HepG2 (cell line): ENCODE data around the gene KRT81. TPM values are rescaled to one million over a fixed set of nuclear protein-coding genes. Genes with fewer than 3 reads are reported as not detected.

Experiments
- ATAC-seq: fragments of 200-7000 bp; cut with Tn5 transposase; 3 replicates; pipeline ENCODE4 v1.9.1; 2020; ENCODE audit warnings: mild to moderate bottlenecking, moderate library complexity
- BruUV-seq: library from RNA; stranded (reverse); fragments of 400-500 nt; replicated peaks from 2 replicates; lab custom pipeline; 2021; lab: Mats Ljungman, UMichigan
- CTCF ChIA-PET: fragments of 300-600 bp; formaldehyde crosslinking; extraction: SDS; loops from one replicate; lab custom pipeline; 2021; ENCODE audit warnings: low total read pairs, inconsistent platforms, low intra/inter-chr PET ratio; lab: Yijun Ruan, JAX
- POLR2A ChIA-PET: fragments of 350-600 bp; sonication (Branson Sonifier 250); formaldehyde crosslinking; loops from one replicate; lab custom pipeline; 2020; ENCODE audit warnings: antibody characterized with exemption, inconsistent platforms; lab: Yijun Ruan, JAX
- DNase-seq: peaks from one replicate; pipeline ENCODE4 v3.0.0-alpha.2; 2015; ENCODE audit warnings: low spot score
- FAIRE-seq: peaks from 3 replicates; lab custom pipeline; 2011; peaks lifted over from hg19 to GRCh38; lab: Jason Lieb, UNC
- H2AFZ ChIP-seq: one replicate; pipeline ENCODE4 v1.6.1; 2011; ENCODE audit warnings: low read length, inconsistent platforms
- H3K27ac ChIP-seq: fragments of 300-600 bp; 3 replicates; pipeline ENCODE4 v1.8.0; 2011; ENCODE audit warnings: mixed run types, mild to moderate bottlenecking, mixed read lengths, low read length, inconsistent platforms; ENCODE audit not compliant: insufficient read depth; ENCODE audit errors: extremely low read length
- H3K27me3 ChIP-seq, 2 experiments: fragments of 200-600 bp in 1 of 2; 2 replicates in 1 of 2; 3 replicates in 1 of 2; pipeline versions ENCODE4 v1.6.0 to v1.8.0; 2011; ENCODE audit warnings: low read length in 2 of 2, mild to moderate bottlenecking in 2 of 2, moderate library complexity in 2 of 2, inconsistent platforms in 1 of 2; ENCODE audit not compliant: insufficient read depth in 2 of 2, control insufficient read depth in 1 of 2
- H3K36me3 ChIP-seq, 2 experiments: fragments of 200-600 bp in 1 of 2; replicated peaks in 1 of 2; 2 replicates in 1 of 2; 3 replicates in 1 of 2; pipeline versions ENCODE4 v1.5.1 to v1.8.0; 2011; ENCODE audit warnings: low read length in 2 of 2, inconsistent platforms in 1 of 2; ENCODE audit not compliant: insufficient read depth in 2 of 2, control insufficient read depth in 1 of 2
- H3K4me1 ChIP-seq: 2 replicates; pipeline ENCODE4 v1.5.1; 2012; ENCODE audit warnings: low read length, inconsistent platforms; ENCODE audit not compliant: insufficient read depth
- H3K4me2 ChIP-seq: 2 replicates; pipeline ENCODE4 v1.6.0; 2011; ENCODE audit warnings: low read depth, low read length, inconsistent platforms
- H3K4me3 ChIP-seq, 3 experiments: fragments of 200-600 bp in 1 of 3; sonication (generic), shearing (Covaris generic) in 1 of 3; replicated peaks in 1 of 3; 2 replicates each; pipeline ENCODE4 v1.5.1; 2011 to 2016; ENCODE audit warnings: low read length in 3 of 3, inconsistent platforms in 2 of 3, low read depth in 2 of 3, mild to moderate bottlenecking in 2 of 3, control low read depth in 1 of 3, mixed read lengths in 1 of 3; ENCODE audit not compliant: insufficient read depth in 1 of 3
- H3K79me2 ChIP-seq: one replicate; pipeline ENCODE4 v1.6.1; 2011; ENCODE audit warnings: low read length, inconsistent platforms; ENCODE audit not compliant: insufficient read depth
- H3K9ac ChIP-seq: 2 replicates; pipeline ENCODE4 v1.6.0; 2011; ENCODE audit warnings: mild to moderate bottlenecking, low read depth, low read length, inconsistent platforms; ENCODE audit not compliant: insufficient read depth
- H3K9me3 ChIP-seq: 2 replicates; pipeline ENCODE4 v1.5.1; 2012; ENCODE audit warnings: mild to moderate bottlenecking, low read length
- H4K20me1 ChIP-seq: 2 replicates; pipeline ENCODE4 v1.6.0; 2011; ENCODE audit warnings: inconsistent platforms, mild to moderate bottlenecking, low read length, moderate library complexity; ENCODE audit not compliant: insufficient read depth
- CBX2 ChIP-seq, 2 experiments: fragments of 200-600 bp in 1 of 2; sonication (generic); formaldehyde crosslinking in 1 of 2; IDR thresholded peaks; 2 replicates each; pipeline versions ENCODE4 v1.7.0 to v1.8.1; 2018 to 2022; ENCODE audit warnings: low read depth in 2 of 2, low read length in 1 of 2, mild to moderate bottlenecking in 1 of 2, missing genetic modification reagents in 1 of 2
- GRHL1 ChIP-seq: sonication (generic); formaldehyde crosslinking; conservative IDR thresholded peaks from 2 replicates; pipeline ENCODE4 v1.8.0; 2022; ENCODE audit warnings: missing genetic modification reagents
- MYPOP ChIP-seq: sonication (generic); formaldehyde crosslinking; IDR thresholded peaks from 2 replicates; pipeline ENCODE4 v1.8.1; 2023; ENCODE audit warnings: mild to moderate bottlenecking, moderate library complexity, missing genetic modification reagents
- SIN3B ChIP-seq: fragments of 150-350 bp; IDR thresholded peaks from 2 replicates; pipeline ENCODE4 v1.6.1; 2014; ENCODE audit warnings: low read length
- ZNF343 ChIP-seq: sonication (generic); formaldehyde crosslinking; IDR thresholded peaks from 2 replicates; pipeline ENCODE4 v1.4.0; 2020; ENCODE audit warnings: mild to moderate bottlenecking, missing genetic modification reagents
- ZNF367 ChIP-seq: sonication (generic); formaldehyde crosslinking; IDR thresholded peaks from 2 replicates; pipeline ENCODE4 v1.4.0; 2020; ENCODE audit warnings: missing genetic modification reagents, borderline replicate concordance
- ZNF747 ChIP-seq: sonication (generic); formaldehyde crosslinking; IDR thresholded peaks from 2 replicates; pipeline ENCODE4 v1.8.1; 2023; ENCODE audit warnings: missing genetic modification reagents, mild to moderate bottlenecking, borderline replicate concordance
- ZNF768 ChIP-seq: sonication (generic); formaldehyde crosslinking; IDR thresholded peaks from 2 replicates; pipeline ENCODE4 v1.4.0; 2020; ENCODE audit warnings: missing genetic modification reagents
- WGBS: methylation state at CpG from one replicate; pipeline ENCODE4 v1.1.6; 2017; ENCODE audit warnings: low lambda C conversion rate; 5-methylcytosine and 5-hydroxymethylcytosine counted together
- in situ Hi-C: cut with HindIII; loops from 2 replicates; pipeline ENCODE4 v1.10.0; 2017; ENCODE audit warnings: low pct_unique_long_range_greater_than_20kb; ENCODE audit not compliant: extremely low pct_ligation_motif_present
- intact Hi-C: fragments of 100-400 bp; cut with micrococcal nuclease; formaldehyde crosslinking; loops from one replicate; pipeline ENCODE4 v1.10.0; 2022; ENCODE audit not compliant: unreplicated experiment
- polyA plus RNA-seq, 8 experiments: library from polyadenylated mRNA; depleted of rRNA in 3 of 8; stranded (reverse) in 7 of 8; unstranded in 1 of 8; fragments of >200 nt; fragmentation: Illumina TruSeq in 4 of 8; extraction: Trizol in 4 of 8; gene quantifications; 2 replicates each; pipeline versions ENCODE4 v1.2.1 to v1.2.3, GENCODE V29; 2011 to 2016; ENCODE audit warnings: low read depth in 4 of 8, missing spikeins in 1 of 8, mixed read lengths in 1 of 8; ENCODE audit not compliant: insufficient read depth in 1 of 8
- total RNA-seq, 5 experiments: library from RNA; depleted of rRNA; stranded (reverse); fragments of >200 nt; fragmentation: Illumina TruSeq; extraction: Trizol; gene quantifications; 2 replicates each; pipeline ENCODE4 v1.2.3, GENCODE V29; 2016; ENCODE audit warnings: low read depth in 1 of 5
- TF ChIP-seq, protein P1 (sequence below): sonication (generic); formaldehyde crosslinking; IDR thresholded peaks from 2 replicates; pipeline ENCODE4 v1.8.1; 2022; ENCODE audit warnings: mild to moderate bottlenecking, missing genetic modification reagents

The KRT81 gene
- total and polyA plus RNA-seq, 2 of the 13 experiments (the other 11 are each of a cell fraction or from before 2014, with no cell fraction given), result not detected

DNA sequence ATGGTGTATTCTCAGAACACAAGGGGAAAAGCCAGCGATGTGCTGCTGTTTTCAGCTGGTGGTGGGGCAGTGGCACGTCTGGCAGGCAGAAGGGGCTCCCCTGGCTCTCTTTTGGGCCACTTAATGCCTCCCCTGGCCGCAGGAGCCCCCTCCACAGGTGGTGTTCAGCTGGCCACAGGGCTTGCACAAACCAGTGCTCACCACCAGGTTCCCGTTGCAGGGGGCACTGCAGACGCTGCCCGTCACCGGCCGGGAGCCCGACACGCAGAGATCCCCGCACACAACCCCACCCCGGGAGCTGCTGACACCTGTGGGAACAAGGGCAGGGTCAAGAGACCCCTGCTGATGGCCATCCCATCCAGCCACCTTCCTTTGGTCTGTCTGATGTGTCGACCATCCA is 23.2 kb upstream of the KRT81 start:
- H3K4me2 ChIP-seq, result no peak overlapping the region
- no TSS peak for BruUV-seq
- POLR2A ChIA-PET, result no interaction called here
- no CpG with 5 or more reads among the region's 13 CpGs for WGBS
- H4K20me1 ChIP-seq, result no peaks in the 10 kb centered on the region
- CTCF ChIA-PET, result no interaction called here
- no peaks in the 10 kb centered on the region for H3K79me2 ChIP-seq
- H3K27me3 ChIP-seq, result peaks cover 6 to 36% of the 10 kb centered on the region in 2 experiments; a peak in 3 of 5 replicates
- no peak overlapping the region for H3K4me3 ChIP-seq
- H2AFZ ChIP-seq, result no peak overlapping the region
- intact Hi-C loops (no loop called here), in situ Hi-C loops (no loop called here)
- ATAC-seq (peak; percentile 28; the same call in 1 of the 3 replicates), DNase-seq (no peak), FAIRE-seq (no peak)
- no peak for TF ChIP-seq GRHL1 (CRISPR knock-in tag)
- no peak for TF ChIP-seq ZNF768 (CRISPR knock-in tag)
- TF ChIP-seq SIN3B, result no peak
- TF ChIP-seq ZNF367 (CRISPR knock-in tag), result no peak
- TF ChIP-seq MYPOP (CRISPR knock-in tag), result no peak
- no peak for TF ChIP-seq ZNF343 (CRISPR knock-in tag)
- TF ChIP-seq, protein P1, sequence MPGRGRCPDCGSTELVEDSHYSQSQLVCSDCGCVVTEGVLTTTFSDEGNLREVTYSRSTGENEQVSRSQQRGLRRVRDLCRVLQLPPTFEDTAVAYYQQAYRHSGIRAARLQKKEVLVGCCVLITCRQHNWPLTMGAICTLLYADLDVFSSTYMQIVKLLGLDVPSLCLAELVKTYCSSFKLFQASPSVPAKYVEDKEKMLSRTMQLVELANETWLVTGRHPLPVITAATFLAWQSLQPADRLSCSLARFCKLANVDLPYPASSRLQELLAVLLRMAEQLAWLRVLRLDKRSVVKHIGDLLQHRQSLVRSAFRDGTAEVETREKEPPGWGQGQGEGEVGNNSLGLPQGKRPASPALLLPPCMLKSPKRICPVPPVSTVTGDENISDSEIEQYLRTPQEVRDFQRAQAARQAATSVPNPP (CRISPR knock-in tag), result no peak
- TF ChIP-seq CBX2 (IDR thresholded peaks at IDR 0.05; ENCODE audit: low read depth, low read length), result no peak
- no peak for TF ChIP-seq CBX2 (CRISPR knock-in tag; IDR thresholded peaks at IDR 0.05; ENCODE audit: low read depth)
- TF ChIP-seq ZNF747 (CRISPR knock-in tag), result no peak
- H3K36me3 ChIP-seq, result no peaks in the 10 kb centered on the region
- H3K9ac ChIP-seq, result no peak overlapping the region
- H3K4me1 ChIP-seq, result peaks cover 10% of the 10 kb centered on the region
- no peaks in the 10 kb centered on the region for H3K9me3 ChIP-seq
- no peak overlapping the region for H3K27ac ChIP-seq
